IPS-18a (cell line): ENCODE measurements around the gene CAMK2N2.

Source experiments
- H3K27ac ChIP-seq: one replicate; pipeline ENCODE4 v1.5.1; 2013; ENCODE audit warnings: low read length
- H3K27me3 ChIP-seq: one replicate; pipeline ENCODE4 v1.6.1; 2013; ENCODE audit warnings: mild to moderate bottlenecking, low read length; ENCODE audit not compliant: control insufficient read depth, insufficient read depth
- H3K36me3 ChIP-seq: one replicate; pipeline ENCODE4 v1.6.1; 2013; ENCODE audit warnings: low read depth, low read length; ENCODE audit not compliant: control insufficient read depth
- H3K4me1 ChIP-seq: one replicate; pipeline ENCODE4 v1.6.1; 2013; ENCODE audit warnings: low read depth, low read length; ENCODE audit not compliant: control insufficient read depth
- H3K4me3 ChIP-seq: one replicate; pipeline ENCODE4 v1.5.1; 2013; ENCODE audit warnings: low read length
- H3K9ac ChIP-seq: one replicate; pipeline ENCODE4 v1.6.1; 2013; ENCODE audit warnings: mild to moderate bottlenecking, low read length, moderate library complexity
- H3K9me3 ChIP-seq: one replicate; pipeline ENCODE4 v1.6.1; 2013; ENCODE audit warnings: low read depth, low read length; ENCODE audit not compliant: control insufficient read depth

CAMK2N2 gene

GRCh38 chr3:184291738-184292445 is 30.5 kb upstream of the CAMK2N2 start:
- Histone ChIP-seq H3K27me3 (no peaks in the 10 kb centered on the region), H3K4me3 (no peak overlapping the region), H3K9ac (no peak overlapping the region), H3K9me3 (no peaks in the 10 kb centered on the region), H3K36me3 (no peaks in the 10 kb centered on the region), H3K4me1 (no peaks in the 10 kb centered on the region), H3K27ac (no peak overlapping the region)

- Histone ChIP-seq H3K4me1 (no peaks in the 10 kb centered on the region), H3K9me3 (no peaks in the 10 kb centered on the region), H3K36me3 (no peaks in the 10 kb centered on the region), H3K9ac (no peak overlapping the region), H3K27ac (no peak overlapping the region), H3K27me3 (no peaks in the 10 kb centered on the region), H3K4me3 (no peak overlapping the region)
These were observed 29.8 kb upstream of the CAMK2N2 start for GRCh38 chr3:184291044-184291737.

- Histone ChIP-seq H3K4me1 (no peaks in the 10 kb centered on the region), H3K27me3 (no peaks in the 10 kb centered on the region), H3K4me3 (no peak overlapping the region), H3K27ac (no peak overlapping the region), H3K9ac (no peak overlapping the region), H3K9me3 (no peaks in the 10 kb centered on the region), H3K36me3 (no peaks in the 10 kb centered on the region)
These were observed 29.0 kb upstream of the CAMK2N2 start for GRCh38 chr3:184290331-184290730.

GRCh38 chr3:184289426-184289938 is 28.1 kb upstream of the CAMK2N2 start:
- no peak overlapping the region for H3K9ac ChIP-seq
- no peak overlapping the region for H3K4me3 ChIP-seq
- no peaks in the 10 kb centered on the region for H3K36me3 ChIP-seq
- no peak overlapping the region for H3K27ac ChIP-seq
- H3K27me3 ChIP-seq, result no peaks in the 10 kb centered on the region
- no peaks in the 10 kb centered on the region for H3K4me1 ChIP-seq
- H3K9me3 ChIP-seq, result no peaks in the 10 kb centered on the region

GRCh38 chr3:184284696-184285095 is 23.3 kb upstream of the CAMK2N2 start:
- Histone ChIP-seq H3K4me1 (no peaks in the 10 kb centered on the region), H3K27ac (no peak overlapping the region)

DNA sequence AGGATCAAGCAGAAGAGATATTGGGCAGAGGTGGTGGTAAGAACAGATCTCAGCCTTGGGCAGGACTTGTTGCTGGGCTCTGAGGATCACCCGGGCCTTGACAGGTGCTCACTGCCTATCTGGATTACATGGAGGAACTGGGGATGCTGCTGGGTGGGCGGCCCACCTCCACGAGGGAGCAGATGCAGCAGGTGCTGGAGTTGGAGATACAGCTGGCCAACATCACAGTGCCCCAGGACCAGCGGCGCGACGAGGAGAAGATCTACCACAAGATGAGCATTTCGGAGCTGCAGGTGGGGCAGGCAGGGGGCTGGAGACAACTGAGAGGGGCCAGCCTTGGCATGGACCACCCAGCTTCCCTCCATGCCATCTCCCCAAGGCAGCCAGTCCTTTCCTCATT is 22.3 kb upstream of the CAMK2N2 start:
- no peaks in the 10 kb centered on the region for H3K4me1 ChIP-seq
- H3K27me3 ChIP-seq, result no peaks in the 10 kb centered on the region
- no peaks in the 10 kb centered on the region for H3K36me3 ChIP-seq
- H3K9me3 ChIP-seq, result no peaks in the 10 kb centered on the region
- H3K4me3 ChIP-seq, result no peak overlapping the region
- no peak overlapping the region for H3K9ac ChIP-seq
- H3K27ac ChIP-seq, result no peak overlapping the region

More at GRCh38 chr3:184284696-184285095, 23.3 kb upstream of the CAMK2N2 start:
- Histone ChIP-seq H3K4me3 (no peak overlapping the region), H3K9me3 (no peaks in the 10 kb centered on the region), H3K9ac (no peak overlapping the region), H3K27me3 (no peaks in the 10 kb centered on the region), H3K36me3 (no peaks in the 10 kb centered on the region)

- Histone ChIP-seq H3K4me3 (no peak overlapping the region), H3K9me3 (no peaks in the 10 kb centered on the region), H3K4me1 (no peaks in the 10 kb centered on the region), H3K36me3 (no peaks in the 10 kb centered on the region), H3K9ac (no peak overlapping the region), H3K27ac (no peak overlapping the region), H3K27me3 (no peaks in the 10 kb centered on the region)
These were observed 21.6 kb upstream of the CAMK2N2 start for GRCh38 chr3:184282941-184283340.

DNA sequence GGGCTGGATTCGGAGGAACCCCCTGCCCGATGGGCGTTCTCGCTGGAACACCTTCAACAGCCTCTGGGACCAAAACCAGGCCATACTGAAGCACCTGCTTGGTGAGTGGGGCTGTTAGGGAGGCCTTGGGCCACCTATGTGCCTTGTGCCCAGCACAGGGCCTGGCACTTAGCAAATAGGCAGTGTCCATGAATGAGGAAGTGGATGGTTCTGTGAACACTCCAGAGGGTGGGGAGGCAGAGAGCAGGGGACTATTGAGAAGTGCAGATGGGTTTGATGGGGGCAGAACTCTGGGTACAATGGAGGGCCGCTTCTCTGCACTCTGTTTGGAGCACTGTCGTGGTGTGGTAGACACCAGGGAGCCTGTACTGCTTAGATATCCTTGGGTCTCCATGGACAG is 16.0 kb upstream of the CAMK2N2 start:
- Histone ChIP-seq H3K27me3 (peaks cover 7% of the 10 kb centered on the region), H3K9ac (no peak overlapping the region), H3K27ac (no peak overlapping the region), H3K4me1 (no peaks in the 10 kb centered on the region), H3K4me3 (no peak overlapping the region), H3K9me3 (no peaks in the 10 kb centered on the region), H3K36me3 (no peaks in the 10 kb centered on the region)

GRCh38 chr3:184275961-184276910 is 14.9 kb upstream of the CAMK2N2 start, which contains the start of gene ECE2:
ECE2 (plus strand) TSS chr3:184276022; CDS start chr3:184276154, 132 bp downstream.
- Histone ChIP-seq H3K27ac (no peak within 1 kb of the TSS), H3K4me3 (no peak within 1 kb of the TSS)

DNA sequence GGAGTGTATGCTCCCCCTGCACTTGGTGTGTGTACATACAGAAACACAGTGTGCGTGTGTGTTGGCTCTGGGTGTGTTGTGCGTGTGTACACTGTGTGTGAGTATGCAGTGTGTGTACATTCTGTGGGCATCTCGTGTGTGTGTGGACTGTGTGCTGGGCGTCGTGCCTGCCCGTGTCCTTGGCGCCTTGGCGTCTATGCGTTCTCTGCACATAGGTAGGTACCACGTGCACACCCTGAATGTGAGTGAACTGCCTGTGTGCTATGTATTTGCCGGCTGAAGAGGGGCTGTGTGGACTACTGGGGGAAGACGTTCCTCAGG is 14.0 kb upstream of the CAMK2N2 start:
- Histone ChIP-seq H3K4me3 (no peak overlapping the region), H3K27me3 (peaks cover 7% of the 10 kb centered on the region), H3K36me3 (no peaks in the 10 kb centered on the region), H3K4me1 (no peaks in the 10 kb centered on the region), H3K9me3 (no peaks in the 10 kb centered on the region), H3K9ac (no peak overlapping the region), H3K27ac (no peak overlapping the region)

More at GRCh38 chr3:184275961-184276910, 14.9 kb upstream of the CAMK2N2 start, which contains the start of gene ECE2:
- peaks cover 7% of the 10 kb centered on the region for H3K27me3 ChIP-seq
- no peak within 1 kb of the TSS for H3K9ac ChIP-seq
- H3K9me3 ChIP-seq, result no peaks in the 10 kb centered on the region
- no peaks in the 10 kb centered on the region for H3K4me1 ChIP-seq
- H3K36me3 ChIP-seq, result no peaks in the 10 kb centered on the region

DNA sequence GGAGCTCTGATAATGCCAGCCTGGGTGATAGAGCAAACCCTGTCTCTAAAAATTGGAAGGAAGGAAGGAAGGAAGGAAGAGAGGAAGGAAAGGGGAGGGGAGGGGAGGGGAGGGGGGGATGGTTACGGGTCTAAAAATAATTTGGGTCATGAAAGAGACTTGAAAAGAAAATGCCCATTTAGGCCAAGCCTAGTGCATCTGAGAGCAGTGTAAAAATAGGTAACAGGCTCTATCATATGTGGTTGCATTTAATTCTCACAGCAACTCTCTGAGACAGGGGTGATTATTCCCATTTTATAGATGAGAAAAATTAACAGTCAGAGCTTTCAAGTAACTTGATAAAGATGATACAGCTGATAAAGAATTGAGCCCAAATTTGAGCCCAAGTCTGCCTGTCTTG is 10.9 kb upstream of the CAMK2N2 start:
- H3K4me1 ChIP-seq, result no peaks in the 10 kb centered on the region
- H3K9ac ChIP-seq, result no peak overlapping the region
- no peaks in the 10 kb centered on the region for H3K9me3 ChIP-seq
- no peak overlapping the region for H3K27ac ChIP-seq
- no peaks in the 10 kb centered on the region for H3K36me3 ChIP-seq
- H3K4me3 ChIP-seq, result no peak overlapping the region
- H3K27me3 ChIP-seq, result peaks cover 7% of the 10 kb centered on the region
